GM21381 (cell line): ENCODE measurements around the gene AKR1C4.
"Not testable (repeated sequence)": the region's sequence is repeated elsewhere in the genome, so short reads cannot be mapped to it uniquely, and the experiment has no call there.

Source experiments
- ATAC-seq: cut with Tn5 transposase; IDR thresholded peaks from one replicate; pipeline ENCODE4 v1.9.1; 2021; ENCODE audit warnings: mild to moderate bottlenecking, moderate library complexity; ENCODE audit not compliant: unreplicated experiment

AKR1C4 gene

GRCh38 chr10:5196702-5197113 lies at the start of gene AKR1C4:
AKR1C4 (plus strand) TSS chr10:5196837; CDS start chr10:5196868, 31 bp downstream.
- ATAC-seq: no peak

GRCh38 chr10:5146920-5147254 lies 49.8 kb upstream of the AKR1C4 start:
- no peak for ATAC-seq

GRCh38 chr10:5147255-5147980 lies 49.2 kb upstream of the AKR1C4 start:
- no peak for ATAC-seq

GRCh38 chr10:5147981-5148677 lies 48.5 kb upstream of the AKR1C4 start:
- no peak for ATAC-seq

GRCh38 chr10:5148678-5149032 lies 48.0 kb upstream of the AKR1C4 start:
- no peak for ATAC-seq

- no peak for ATAC-seq
Observed at GRCh38 chr10:5151076-5151475, 45.6 kb upstream of the AKR1C4 start.

GRCh38 chr10:5155951-5156350 lies 40.7 kb upstream of the AKR1C4 start:
- ATAC-seq: no peak

GRCh38 chr10:5157501-5157900 lies 39.1 kb upstream of the AKR1C4 start:
- no peak for ATAC-seq

- no peak for ATAC-seq
Observed at GRCh38 chr10:5159126-5159525, 37.5 kb upstream of the AKR1C4 start.

GRCh38 chr10:5163487-5163886 lies 33.1 kb upstream of the AKR1C4 start:
- no peak for ATAC-seq

- ATAC-seq: no peak
Observed at GRCh38 chr10:5165738-5166137, 30.9 kb upstream of the AKR1C4 start.

GRCh38 chr10:5168897-5169420 lies 27.7 kb upstream of the AKR1C4 start:
- no peak for ATAC-seq

GRCh38 chr10:5175581-5175980 lies 21.1 kb upstream of the AKR1C4 start:
- not testable (repeated sequence) for ATAC-seq

- ATAC-seq: not testable (repeated sequence)
Observed at GRCh38 chr10:5180503-5180902, 16.1 kb upstream of the AKR1C4 start.

GRCh38 chr10:5183923-5184322 lies 12.7 kb upstream of the AKR1C4 start:
- ATAC-seq: no peak

- no peak for ATAC-seq
Observed at GRCh38 chr10:5184987-5185775, 11.5 kb upstream of the AKR1C4 start, which contains the start of gene AKR1C8. AKR1C8 (minus strand) TSS chr10:5185150; CDS start chr10:5185104, 46 bp downstream.

GRCh38 chr10:5187867-5188266 lies 8.8 kb upstream of the AKR1C4 start:
- no peak for ATAC-seq

GRCh38 chr10:5188358-5188757 lies 8.3 kb upstream of the AKR1C4 start:
- ATAC-seq: no peak

- no peak for ATAC-seq
Observed at GRCh38 chr10:5194431-5194830, 2.2 kb upstream of the AKR1C4 start.

GRCh38 chr10:5195727-5196374 lies 786 bp upstream of the AKR1C4 start:
- no peak for ATAC-seq

GRCh38 chr10:5198386-5198785 lies 1.7 kb downstream of the AKR1C4 start:
- ATAC-seq: no peak
